Activated CD8-positive, alpha-beta memory T cell treated with anti-CD3 and anti-CD28 coated beads for 1 hour (primary cell): Measurements from ENCODE around the gene BTBD1.

Experiments used
- DNase-seq, 2 donors: peaks; one replicate each; pipeline ENCODE4 v3.0.0-alpha.2; 2020; ENCODE audit warnings: low read depth in 1 of 2; ENCODE audit errors: extremely low read depth in 1 of 2

The BTBD1 gene

DNA sequence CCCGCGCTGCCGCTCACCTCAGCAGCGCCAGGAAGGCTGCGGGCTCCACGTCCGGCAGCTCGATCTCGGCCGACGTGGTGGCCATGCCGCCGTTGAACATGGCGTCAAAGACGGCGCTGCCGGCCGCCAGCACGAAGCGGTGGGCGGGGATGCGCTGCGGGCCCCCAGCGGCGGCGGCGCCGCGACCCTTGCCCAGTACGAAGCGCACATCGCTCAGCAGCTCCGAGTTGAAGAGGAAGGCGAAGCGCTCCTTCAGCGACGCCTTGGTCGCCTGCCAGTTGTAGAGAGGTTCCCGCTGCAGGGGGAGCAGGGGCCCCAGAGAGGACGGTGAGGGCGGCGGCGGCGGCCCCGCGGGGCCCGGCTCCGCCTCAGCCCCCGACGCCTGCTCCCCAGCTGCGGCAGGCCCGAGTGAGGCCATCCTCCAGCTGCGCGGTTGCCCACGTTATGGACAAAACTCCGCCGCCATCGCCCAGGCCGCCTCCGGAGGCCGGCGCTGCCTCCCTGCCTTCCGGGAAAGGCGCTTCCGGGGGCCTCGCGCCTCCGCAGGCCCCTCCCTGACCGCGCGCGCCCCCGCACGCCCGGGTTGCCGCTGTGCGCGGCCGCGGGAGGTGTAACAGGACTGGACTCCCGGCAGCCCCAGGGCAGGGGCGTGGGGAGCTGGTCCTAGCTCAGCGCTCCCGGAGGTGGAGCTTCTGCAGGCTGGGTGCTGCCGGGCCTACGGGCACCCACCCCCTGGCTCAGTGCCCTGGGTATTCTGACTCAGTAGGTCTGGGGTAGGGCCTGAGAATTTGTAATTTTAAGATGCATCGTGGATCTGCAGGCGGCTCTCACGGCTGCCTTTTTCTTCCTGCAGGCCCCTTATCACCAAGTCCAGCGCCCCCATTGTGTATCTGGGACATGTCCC, at the start of gene BTBD1:
BTBD1 (minus strand) TSS at position 519 of the 904 bp plus-strand sequence; CDS start at position 418, 101 bp downstream.
- DNase-seq = peak; percentile 33 to 70

GRCh38 chr15:83115831-83116565, 48.9 kb upstream of the BTBD1 start:
- DNase-seq = no peak

- no peak for DNase-seq
Measured at GRCh38 chr15:83115410-83115809, 48.4 kb upstream of the BTBD1 start.

DNA sequence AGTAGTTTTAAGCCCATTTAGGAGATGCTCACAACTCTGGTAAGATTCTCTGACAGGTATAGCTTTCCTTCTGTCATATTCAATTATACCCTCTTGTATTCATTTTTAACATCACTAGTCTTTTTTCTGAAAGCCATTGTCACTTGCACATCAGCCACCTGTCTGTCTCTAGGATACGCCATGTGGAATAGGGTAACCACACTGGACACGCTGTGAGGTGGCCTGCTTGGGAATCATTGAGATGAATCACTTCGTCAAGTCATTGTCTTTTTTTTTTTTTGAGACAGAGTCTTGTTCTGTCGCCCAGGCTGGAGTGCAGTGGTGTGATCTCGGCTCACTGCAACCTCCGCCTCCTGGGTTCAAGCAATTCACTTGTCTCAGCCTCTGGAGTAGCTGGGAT, 47.8 kb upstream of the BTBD1 start:
- no peak for DNase-seq

- no peak for DNase-seq
Measured at GRCh38 chr15:83113881-83114674, 47.0 kb upstream of the BTBD1 start.

GRCh38 chr15:83112956-83113299, 45.9 kb upstream of the BTBD1 start:
- DNase-seq = no peak

GRCh38 chr15:83112233-83112955, 45.3 kb upstream of the BTBD1 start:
- no peak for DNase-seq

DNA sequence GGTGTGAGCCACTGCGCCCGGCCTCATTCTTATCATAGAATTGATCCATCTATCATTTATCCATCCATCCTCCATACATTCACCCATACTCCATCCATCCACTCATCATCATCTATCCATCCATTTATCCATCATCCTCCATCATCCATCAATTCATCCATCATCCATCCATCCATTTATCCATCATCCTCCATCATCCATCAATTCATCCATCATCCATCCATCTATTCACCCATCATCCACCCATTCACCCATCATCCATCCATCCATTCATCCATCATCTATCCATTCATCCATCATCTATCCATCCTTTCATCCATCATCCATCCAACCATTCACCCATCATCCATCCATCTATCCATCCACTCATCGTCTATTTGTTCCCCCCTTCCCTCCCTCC, 44.1 kb upstream of the BTBD1 start:
- no peak for DNase-seq

DNA sequence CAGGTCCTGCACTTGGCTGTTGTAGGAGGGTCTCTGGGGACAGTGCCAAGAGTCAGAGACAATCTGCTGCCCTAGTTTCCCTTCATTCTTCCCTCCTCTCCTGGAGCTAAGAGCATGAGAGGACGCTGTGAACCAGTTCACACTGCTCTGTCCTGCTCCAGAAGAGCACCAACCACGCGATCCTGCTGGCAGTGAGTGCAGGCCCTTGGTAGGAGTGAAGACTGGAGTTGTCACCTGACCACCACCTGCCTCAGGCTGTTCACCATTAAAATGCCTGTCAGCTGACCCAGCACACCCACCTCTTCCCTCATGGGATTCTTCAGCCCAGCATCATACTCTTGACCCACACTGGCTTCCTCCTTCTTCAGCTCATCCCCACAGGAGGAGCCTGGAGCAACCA, 43.3 kb upstream of the BTBD1 start:
- DNase-seq = no peak

GRCh38 chr15:83109532-83109931, 42.5 kb upstream of the BTBD1 start:
- no peak for DNase-seq

- no peak for DNase-seq
Measured at GRCh38 chr15:83108266-83109219, 41.5 kb upstream of the BTBD1 start.

- no peak for DNase-seq
Measured at GRCh38 chr15:83107841-83108181, 40.8 kb upstream of the BTBD1 start.

DNA sequence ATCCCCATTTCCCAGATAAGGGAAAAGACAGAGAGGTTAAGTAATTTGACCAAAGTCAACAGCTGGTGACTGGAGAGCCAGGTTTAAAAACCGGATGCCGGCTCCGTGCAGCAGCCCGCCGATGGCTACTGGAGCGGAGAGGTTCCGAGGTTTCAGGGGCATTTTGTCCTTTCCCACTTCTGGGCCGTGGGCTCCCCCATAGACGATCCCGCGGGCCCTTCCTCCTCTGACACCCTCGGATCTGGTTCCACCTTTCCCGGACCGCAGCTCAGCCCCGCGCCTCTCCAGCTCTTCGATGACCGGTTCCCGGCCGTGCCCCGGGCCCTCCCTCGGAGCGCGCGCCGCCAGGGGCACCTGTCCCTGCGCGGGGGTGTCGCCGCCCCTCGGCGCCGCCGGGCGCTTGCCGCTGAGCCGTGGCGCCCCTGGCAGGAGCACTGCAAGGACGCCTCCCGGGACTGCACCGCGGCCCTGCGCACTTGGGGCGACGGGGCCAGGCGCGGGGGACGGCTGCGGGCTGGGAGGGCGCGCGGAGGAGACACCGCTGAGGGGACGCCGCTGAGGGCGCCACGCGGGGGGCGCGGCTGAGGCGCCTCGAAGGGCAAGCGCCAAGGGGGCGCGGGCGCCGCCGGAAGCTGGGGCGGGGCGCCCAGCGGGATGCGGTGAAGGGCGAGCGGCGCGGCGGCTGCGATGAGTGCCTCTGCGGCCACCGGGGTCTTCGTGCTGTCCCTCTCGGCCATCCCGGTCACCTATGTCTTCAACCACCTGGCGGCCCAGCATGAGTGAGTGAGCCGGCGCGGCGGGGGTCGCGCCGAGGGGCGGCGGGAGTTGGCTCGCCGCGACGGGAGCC, 40.2 kb upstream of the BTBD1 start, which contains the start of gene TM6SF1:
TM6SF1 (plus strand) TSS at position 652 of the 847 bp plus-strand sequence; CDS start at position 688, 36 bp downstream.
- no peak for DNase-seq

DNA sequence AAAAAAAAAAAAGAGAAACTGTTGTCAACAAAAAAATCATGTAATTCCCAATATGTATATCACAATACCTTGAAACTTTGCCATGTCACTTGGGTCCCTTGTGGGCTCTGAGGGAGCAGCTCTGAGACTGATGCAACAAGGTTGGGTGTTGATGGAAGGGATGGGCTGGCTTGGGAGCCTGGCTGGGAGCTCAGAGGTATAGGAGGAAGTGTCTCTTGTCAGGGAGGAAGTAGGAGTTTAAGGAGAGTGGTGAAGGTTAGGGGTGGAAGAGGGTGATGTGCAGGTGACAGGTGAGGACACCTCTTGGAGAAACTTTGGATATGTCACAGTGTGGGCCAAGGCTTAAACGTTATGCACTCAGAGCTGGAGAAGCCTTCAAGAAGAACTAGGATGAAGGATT, 38.4 kb upstream of the BTBD1 start:
- DNase-seq = no peak

- no peak for DNase-seq
Measured at GRCh38 chr15:83104141-83104540, 37.1 kb upstream of the BTBD1 start.

DNA sequence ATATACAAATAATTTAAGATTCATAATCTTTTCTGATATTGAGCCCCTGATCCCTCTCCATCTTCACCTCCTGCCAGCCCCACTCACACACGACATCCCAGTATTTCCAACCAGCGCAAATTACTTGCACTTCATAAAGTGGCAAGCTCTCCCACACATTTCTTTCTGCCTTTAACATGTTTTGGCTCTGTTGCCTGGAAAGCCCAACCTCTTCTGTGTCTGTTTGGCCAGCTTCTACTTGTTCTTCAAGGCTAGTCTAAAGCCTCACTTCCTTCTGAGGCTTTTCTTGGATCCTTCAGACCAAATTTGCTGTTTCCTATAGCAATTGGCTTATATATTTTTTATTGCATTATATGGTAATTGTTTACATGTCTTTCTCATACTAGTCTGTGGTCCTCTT, 35.3 kb upstream of the BTBD1 start:
- no peak for DNase-seq

DNA sequence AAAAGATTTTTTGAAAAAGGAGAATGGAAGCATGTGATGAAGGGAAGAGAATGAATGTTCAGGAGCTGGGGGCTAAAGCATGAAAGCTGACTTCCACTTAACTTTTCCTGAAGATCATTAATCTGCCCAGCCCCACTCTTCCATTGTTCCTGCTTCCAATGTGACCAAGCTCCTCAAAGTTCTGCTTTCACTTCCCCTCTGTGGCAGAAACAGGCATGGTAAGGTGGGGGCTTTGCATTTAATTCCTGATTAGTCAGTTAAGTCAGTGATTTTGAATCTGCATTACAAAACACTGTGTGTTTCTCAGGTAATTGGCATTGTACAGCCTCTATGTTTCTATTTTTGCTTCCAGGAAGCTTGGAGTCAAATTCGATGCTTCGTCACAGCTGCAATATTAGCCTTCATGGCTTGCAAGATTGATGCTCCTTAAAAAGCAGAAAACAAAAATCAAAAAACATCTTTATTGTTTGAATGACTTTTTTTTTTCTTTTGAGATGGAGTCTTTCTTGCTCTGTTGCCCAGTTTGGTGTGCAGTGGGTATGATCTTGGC, 33.1 kb upstream of the BTBD1 start:
- DNase-seq = no peak

- DNase-seq = no peak
Measured at GRCh38 chr15:83099290-83099689, 32.2 kb upstream of the BTBD1 start.
